SU-DHL-6 (cell line): ENCODE measurements around the gene CPLX3.

Experiments used
- H2AFZ ChIP-seq: fragments of 200-600 bp; sonication (generic); 2 replicates; pipeline ENCODE4 v1.6.1; 2014; ENCODE audit warnings: low read depth, mild to moderate bottlenecking, moderate library complexity, mixed read lengths, antibody characterized with exemption, low read length; ENCODE audit not compliant: severe bottlenecking
- H3F3A ChIP-seq: fragments of 200-600 bp; shearing (Covaris generic); 2 replicates; pipeline ENCODE4 v1.6.0; 2016; ENCODE audit warnings: antibody characterized with exemption, mild to moderate bottlenecking; ENCODE audit not compliant: insufficient read depth
- H3K27ac ChIP-seq: fragments of 200-600 bp; sonication (generic); 2 replicates; pipeline ENCODE4 v1.5.1; 2016; ENCODE audit warnings: low read depth, mild to moderate bottlenecking, low read length, moderate library complexity, mixed read lengths
- H3K27me3 ChIP-seq: fragments of 200-600 bp; sonication (generic), shearing (Covaris generic); 2 replicates; pipeline ENCODE4 v1.6.0; 2014; ENCODE audit warnings: mild to moderate bottlenecking, low read length
- H3K36me3 ChIP-seq: fragments of 200-600 bp; sonication (generic); 2 replicates; pipeline ENCODE4 v1.6.1; 2014; ENCODE audit warnings: mild to moderate bottlenecking, low read length, mixed read lengths
- H3K4me2 ChIP-seq: fragments of 300-600, 200-600 bp; shearing (Covaris generic), sonication (generic); 2 replicates; pipeline ENCODE4 v1.6.0; 2014; ENCODE audit warnings: low read length, low read depth, mild to moderate bottlenecking; ENCODE audit not compliant: poor library complexity, severe bottlenecking
- H3K4me3 ChIP-seq: fragments of 200-600 bp; sonication (generic); 2 replicates; pipeline ENCODE4 v1.5.1; 2014; ENCODE audit warnings: antibody characterized with exemption, low read length, mild to moderate bottlenecking, mixed read lengths; ENCODE audit not compliant: insufficient read depth, poor library complexity, severe bottlenecking
- H3K79me2 ChIP-seq: fragments of 200-600 bp; sonication (generic); 2 replicates; pipeline ENCODE4 v1.6.1; 2014; ENCODE audit warnings: mild to moderate bottlenecking, low read length, moderate library complexity; ENCODE audit not compliant: insufficient read depth
- H3K9ac ChIP-seq: fragments of 200-600 bp; sonication (generic); 2 replicates; pipeline ENCODE4 v1.7.0; 2014; ENCODE audit warnings: mild to moderate bottlenecking, low read length
- H3K9me2 ChIP-seq: fragments of 200-600 bp; sonication (generic); replicated peaks from 2 replicates; pipeline ENCODE4 v1.6.1; 2014; ENCODE audit warnings: low read length; ENCODE audit not compliant: insufficient read depth
- H3K9me3 ChIP-seq: fragments of 200-600 bp; sonication (generic); 2 replicates; pipeline ENCODE4 v1.6.1; 2014; ENCODE audit warnings: low read length, mixed read lengths; ENCODE audit not compliant: insufficient read depth
- H4K20me1 ChIP-seq: fragments of 200-600 bp; sonication (generic); 2 replicates; pipeline ENCODE4 v1.6.1; 2014; ENCODE audit warnings: low read depth, mild to moderate bottlenecking, antibody characterized with exemption, low read length, moderate library complexity, mixed read lengths
- EZH2phosphoT487 ChIP-seq: fragments of 200-600 bp; sonication (generic), shearing (Covaris generic); conservative IDR thresholded peaks from 2 replicates; pipeline ENCODE4 v1.6.1; 2018; ENCODE audit warnings: mild to moderate bottlenecking, antibody characterized with exemption, low read length, moderate library complexity, mixed read lengths
- TF ChIP-seq, protein P1 (sequence below): fragments of 200-600 bp; sonication (generic); IDR thresholded peaks from one replicate; pipeline ENCODE4 v1.5.1; 2017; ENCODE audit warnings: antibody characterized with exemption, mild to moderate bottlenecking, low read length, moderate library complexity; ENCODE audit not compliant: insufficient read depth, poor library complexity, severe bottlenecking

The CPLX3 gene

GRCh38 chr15:74801311-74801997 lies 25.0 kb upstream of the CPLX3 start:
- Histone ChIP-seq H3K4me3 (no peak overlapping the region), H3F3A (peaks cover 26% of the 10 kb centered on the region; the same call in 1 of the 2 replicates), H3K9me2 (no peaks in the 10 kb centered on the region), H3K36me3 (peaks cover 28% of the 10 kb centered on the region), H3K27ac (no peak overlapping the region), H4K20me1 (no peaks in the 10 kb centered on the region), H2AFZ (no peak overlapping the region), H3K4me2 (no peak overlapping the region), H3K9ac (no peak overlapping the region), H3K27me3 (no peaks in the 10 kb centered on the region), H3K79me2 (peaks cover 18% of the 10 kb centered on the region; the same call in 1 of the 2 replicates), H3K9me3 (no peaks in the 10 kb centered on the region)
- TF ChIP-seq, protein P1, sequence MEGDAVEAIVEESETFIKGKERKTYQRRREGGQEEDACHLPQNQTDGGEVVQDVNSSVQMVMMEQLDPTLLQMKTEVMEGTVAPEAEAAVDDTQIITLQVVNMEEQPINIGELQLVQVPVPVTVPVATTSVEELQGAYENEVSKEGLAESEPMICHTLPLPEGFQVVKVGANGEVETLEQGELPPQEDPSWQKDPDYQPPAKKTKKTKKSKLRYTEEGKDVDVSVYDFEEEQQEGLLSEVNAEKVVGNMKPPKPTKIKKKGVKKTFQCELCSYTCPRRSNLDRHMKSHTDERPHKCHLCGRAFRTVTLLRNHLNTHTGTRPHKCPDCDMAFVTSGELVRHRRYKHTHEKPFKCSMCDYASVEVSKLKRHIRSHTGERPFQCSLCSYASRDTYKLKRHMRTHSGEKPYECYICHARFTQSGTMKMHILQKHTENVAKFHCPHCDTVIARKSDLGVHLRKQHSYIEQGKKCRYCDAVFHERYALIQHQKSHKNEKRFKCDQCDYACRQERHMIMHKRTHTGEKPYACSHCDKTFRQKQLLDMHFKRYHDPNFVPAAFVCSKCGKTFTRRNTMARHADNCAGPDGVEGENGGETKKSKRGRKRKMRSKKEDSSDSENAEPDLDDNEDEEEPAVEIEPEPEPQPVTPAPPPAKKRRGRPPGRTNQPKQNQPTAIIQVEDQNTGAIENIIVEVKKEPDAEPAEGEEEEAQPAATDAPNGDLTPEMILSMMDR: no peak
- no peak for TF ChIP-seq EZH2phosphoT487

DNA sequence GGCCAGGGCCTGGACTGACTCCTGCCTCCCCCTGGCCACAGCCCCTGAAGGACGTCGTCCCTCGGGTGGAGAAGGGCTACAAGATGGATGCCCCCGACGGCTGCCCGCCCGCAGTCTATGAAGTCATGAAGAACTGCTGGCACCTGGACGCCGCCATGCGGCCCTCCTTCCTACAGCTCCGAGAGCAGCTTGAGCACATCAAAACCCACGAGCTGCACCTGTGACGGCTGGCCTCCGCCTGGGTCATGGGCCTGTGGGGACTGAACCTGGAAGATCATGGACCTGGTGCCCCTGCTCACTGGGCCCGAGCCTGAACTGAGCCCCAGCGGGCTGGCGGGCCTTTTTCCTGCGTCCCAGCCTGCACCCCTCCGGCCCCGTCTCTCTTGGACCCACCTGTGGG lies 24.1 kb upstream of the CPLX3 start:
- Histone ChIP-seq H3K36me3 (peaks cover 28% of the 10 kb centered on the region), H3K9ac (no peak overlapping the region), H3K27ac (no peak overlapping the region), H3K27me3 (no peaks in the 10 kb centered on the region), H3K79me2 (peaks cover 9% of the 10 kb centered on the region; the same call in 1 of the 2 replicates), H2AFZ (no peak overlapping the region), H3K9me2 (no peaks in the 10 kb centered on the region), H3K4me3 (no peak overlapping the region), H4K20me1 (no peaks in the 10 kb centered on the region), H3F3A (peaks cover 28% of the 10 kb centered on the region; the same call in 1 of the 2 replicates), H3K9me3 (no peaks in the 10 kb centered on the region), H3K4me2 (no peak overlapping the region)
- TF ChIP-seq, protein P1: no peak
- TF ChIP-seq EZH2phosphoT487: no peak

GRCh38 chr15:74802862-74803447 lies 23.5 kb upstream of the CPLX3 start:
- Histone ChIP-seq H3K9ac (no peak overlapping the region), H3K27me3 (no peaks in the 10 kb centered on the region), H4K20me1 (no peaks in the 10 kb centered on the region), H3K27ac (no peak overlapping the region), H3K4me2 (no peak overlapping the region), H3K9me3 (no peaks in the 10 kb centered on the region), H3F3A (peaks cover 28% of the 10 kb centered on the region; the same call in 1 of the 2 replicates), H3K9me2 (no peaks in the 10 kb centered on the region), H3K4me3 (no peak overlapping the region), H2AFZ (no peak overlapping the region), H3K36me3 (peaks cover 28% of the 10 kb centered on the region), H3K79me2 (peaks cover 3% of the 10 kb centered on the region; the same call in 1 of the 2 replicates)
- TF ChIP-seq, protein P1: no peak
- no peak for TF ChIP-seq EZH2phosphoT487
